SK-N-SH (cell line): Measurements from ENCODE around the gene TRIM15. TPM values are rescaled to one million over a fixed set of nuclear protein-coding genes. Genes with fewer than 3 reads are reported as not detected.
A peak's percentile ranks its signal among the peaks of the same experiment; 100 is the strongest.

Experiments used
- CTCF ChIA-PET: fragments of 300-600, 350-600 bp; formaldehyde crosslinking; extraction: SDS; loops from one replicate; lab custom pipeline; 2021; lab: Yijun Ruan, JAX
- POLR2A ChIA-PET: fragments of 350-600 bp; sonication (Branson Sonifier 250); formaldehyde crosslinking; extraction: SDS; loops from one replicate; lab custom pipeline; 2020; ENCODE audit warnings: antibody characterized with exemption, inconsistent platforms; lab: Yijun Ruan, JAX
- DNase-seq: peaks from one replicate; pipeline ENCODE4 v3.0.0; 2012
- H2AFZ ChIP-seq: fragments of 200-600 bp; sonication (generic); 2 replicates; pipeline ENCODE4 v1.8.1; 2016; ENCODE audit warnings: antibody characterized with exemption, mild to moderate bottlenecking, low read depth
- H3F3A ChIP-seq: fragments of 200-600 bp; sonication (generic); replicated peaks from 2 replicates; pipeline ENCODE3; 2016; ENCODE audit warnings: antibody characterized with exemption, mild to moderate bottlenecking; ENCODE audit not compliant: insufficient read depth
- H3K27ac ChIP-seq, 2 experiments: fragments of 200-500 bp in 1 of 2; fragments of 200-600 bp in 1 of 2; sonication (Bioruptor generic) in 1 of 2; sonication (generic), shearing (Covaris generic) in 1 of 2; 2 replicates each; pipeline versions ENCODE4 v1.5.1 to v1.6.1; 2014 to 2016; ENCODE audit warnings: low read depth in 2 of 2, inconsistent platforms in 1 of 2, low read length in 1 of 2, mild to moderate bottlenecking in 1 of 2, mixed read lengths in 1 of 2
- H3K27me3 ChIP-seq: fragments of 200-600 bp; sonication (generic), shearing (Covaris generic); 2 replicates; pipeline ENCODE4 v1.6.1; 2016; ENCODE audit warnings: mixed run types; ENCODE audit not compliant: insufficient read depth
- H3K36me3 ChIP-seq, 2 experiments: fragments of 200-500 bp in 1 of 2; fragments of 200-600 bp in 1 of 2; sonication (Bioruptor generic) in 1 of 2; sonication (generic) in 1 of 2; replicated peaks in 1 of 2; 2 replicates each; pipeline versions ENCODE3 to v1.5.1; 2014 to 2016; ENCODE audit warnings: low read length in 1 of 2, mild to moderate bottlenecking in 1 of 2; ENCODE audit not compliant: insufficient read depth in 2 of 2, control insufficient read depth in 1 of 2
- H3K4me1 ChIP-seq, 2 experiments: fragments of 200-500 bp in 1 of 2; fragments of 200-600 bp in 1 of 2; sonication (Bioruptor generic) in 1 of 2; sonication (generic), shearing (Covaris generic) in 1 of 2; 2 replicates each; pipeline versions ENCODE4 v1.5.1 to v1.6.1; 2014 to 2016; ENCODE audit warnings: low read depth in 1 of 2, low read length in 1 of 2, mixed run types in 1 of 2; ENCODE audit not compliant: insufficient read depth in 2 of 2, control insufficient read depth in 1 of 2
- H3K4me2 ChIP-seq: fragments of 200-600 bp; sonication (generic), shearing (Covaris generic); 2 replicates; pipeline ENCODE4 v1.6.1; 2017; ENCODE audit warnings: mixed run types
- H3K4me3 ChIP-seq, 2 experiments: fragments of 200-500 bp in 1 of 2; fragments of 200-600 bp in 1 of 2; sonication (Bioruptor generic) in 1 of 2; sonication (generic), shearing (Covaris generic) in 1 of 2; 2 replicates each; pipeline versions ENCODE4 v1.5.1 to v1.8.1; 2014 to 2016; ENCODE audit warnings: low read depth in 2 of 2, inconsistent platforms in 1 of 2, low read length in 1 of 2, mild to moderate bottlenecking in 1 of 2, mixed read lengths in 1 of 2, moderate library complexity in 1 of 2
- H3K79me2 ChIP-seq: fragments of 200-600 bp; sonication (generic); 2 replicates; pipeline ENCODE4 v1.8.1; 2017; ENCODE audit warnings: mild to moderate bottlenecking; ENCODE audit not compliant: insufficient read depth
- H3K9ac ChIP-seq: fragments of 200-600 bp; sonication (generic); 2 replicates; pipeline ENCODE4 v1.6.1; 2017; ENCODE audit warnings: mixed run types
- H3K9me2 ChIP-seq: fragments of 200-600 bp; sonication (generic); 2 replicates; pipeline ENCODE4 v1.6.1; 2017; ENCODE audit warnings: mixed run types
- H3K9me3 ChIP-seq: fragments of 200-600 bp; sonication (generic); 2 replicates; pipeline ENCODE4 v1.6.1; 2017; ENCODE audit warnings: mixed run types, mild to moderate bottlenecking, moderate library complexity
- H4K20me1 ChIP-seq: fragments of 200-600 bp; sonication (generic); 2 replicates; pipeline ENCODE4 v1.6.1; 2017; ENCODE audit warnings: mild to moderate bottlenecking, mixed run types; ENCODE audit not compliant: insufficient read depth
- CTCF ChIP-seq: fragments of 200-600 bp; sonication (generic); IDR thresholded peaks from 2 replicates; pipeline ENCODE4 v1.6.1; 2017; ENCODE audit warnings: antibody characterized with exemption, mild to moderate bottlenecking, moderate library complexity
- ELF1 ChIP-seq: IDR thresholded peaks from 2 replicates; pipeline ENCODE4 v1.4.0; 2012
- FOSL2 ChIP-seq: IDR thresholded peaks from 2 replicates; pipeline ENCODE4 v1.4.0; 2012; ENCODE audit warnings: low read depth, mild to moderate bottlenecking, moderate library complexity, borderline replicate concordance
- FOXJ3 ChIP-seq: sonication (generic); formaldehyde crosslinking; IDR thresholded peaks from 2 replicates; pipeline ENCODE4 v1.5.1; 2020; ENCODE audit warnings: mild to moderate bottlenecking, missing genetic modification reagents
- RAD21 ChIP-seq: IDR thresholded peaks from 2 replicates; pipeline ENCODE4 v1.6.1; 2012; ENCODE audit warnings: mild to moderate bottlenecking, low read length
- SIN3A ChIP-seq: IDR thresholded peaks from 2 replicates; pipeline ENCODE4 v1.6.1; 2012; ENCODE audit warnings: low read depth, mild to moderate bottlenecking, low read length, moderate library complexity, borderline replicate concordance
- SMC3 ChIP-seq: IDR thresholded peaks from 2 replicates; pipeline ENCODE4 v1.6.1; 2012; ENCODE audit warnings: low read depth, low read length, improper control_type of control experiment
- WGBS: methylation state at CpG from one replicate; pipeline ENCODE4 v1.1.6; 2017; ENCODE audit warnings: low lambda C conversion rate; 5-methylcytosine and 5-hydroxymethylcytosine counted together
- polyA plus RNA-seq, 3 experiments: library from polyadenylated mRNA; depleted of rRNA; stranded (reverse); fragments of >200 nt; gene quantifications; 2 replicates each; pipeline ENCODE4 v1.2.3, GENCODE V29; 2012

Gene TRIM15
- polyA plus RNA-seq, 1 of the 3 experiments (the other 2 are of a cell fraction), result not detected

GRCh38 chr6:30168741-30169140 lies 5.4 kb downstream of the TRIM15 start (continued):
- TF ChIP-seq CTCF, result no peak

- H3K9ac ChIP-seq, result no peak overlapping the region
- TF ChIP-seq RAD21, result peak; percentile 82
- no peak for TF ChIP-seq FOSL2
- TF ChIP-seq ELF1, result no peak
- no peak for TF ChIP-seq SIN3A
- peak; percentile 51 for TF ChIP-seq SMC3
- no peak for TF ChIP-seq FOXJ3 (CRISPR knock-in tag)
- peak; percentile 82 for TF ChIP-seq CTCF
- TF ChIP-seq, all 33 proteins: peak for 3
- Histone ChIP-seq H3K4me2 (no peak overlapping the region), H3K27me3 (peaks cover 67% of the 10 kb centered on the region), H3K79me2 (no peaks in the 10 kb centered on the region), H3K36me3 (no peaks in the 10 kb centered on the region), H3K9me3 (no peaks in the 10 kb centered on the region), H4K20me1 (no peaks in the 10 kb centered on the region), H3F3A (no peaks in the 10 kb centered on the region), H3K27ac (no peak overlapping the region), H3K9me2 (no peaks in the 10 kb centered on the region), H3K4me3 (no peak overlapping the region; a peak in 1 of 4 replicates), H3K4me1 (peaks cover 0 to 3% of the 10 kb centered on the region in 2 experiments; a peak in 1 of 4 replicates), H2AFZ (no peak overlapping the region)
- peak; percentile 73 for DNase-seq
- POLR2A ChIA-PET, result no interaction called here
- 10% methylated on average over 7 of the region's 7 CpGs for WGBS
- CTCF ChIA-PET, result interaction anchor here (0.6 to 2.0 kb wide), 9 partner anchors 19 to 322 kb away, joined by 3 to 10 read pairs (median 5); no protein-coding TSS in a partner anchor
Measured at GRCh38 chr6:30169658-30170614, 6.6 kb downstream of the TRIM15 start.
